ENCODE measurements around the gene LSM2. TPM values are rescaled to one million over a fixed set of nuclear protein-coding genes. Genes with fewer than 3 reads are reported as not detected.

LSM2 gene
- total RNA-seq, 6 donors from 2014 or later, result 5.0 to 44.9 (median 20.9) TPM

DNA sequence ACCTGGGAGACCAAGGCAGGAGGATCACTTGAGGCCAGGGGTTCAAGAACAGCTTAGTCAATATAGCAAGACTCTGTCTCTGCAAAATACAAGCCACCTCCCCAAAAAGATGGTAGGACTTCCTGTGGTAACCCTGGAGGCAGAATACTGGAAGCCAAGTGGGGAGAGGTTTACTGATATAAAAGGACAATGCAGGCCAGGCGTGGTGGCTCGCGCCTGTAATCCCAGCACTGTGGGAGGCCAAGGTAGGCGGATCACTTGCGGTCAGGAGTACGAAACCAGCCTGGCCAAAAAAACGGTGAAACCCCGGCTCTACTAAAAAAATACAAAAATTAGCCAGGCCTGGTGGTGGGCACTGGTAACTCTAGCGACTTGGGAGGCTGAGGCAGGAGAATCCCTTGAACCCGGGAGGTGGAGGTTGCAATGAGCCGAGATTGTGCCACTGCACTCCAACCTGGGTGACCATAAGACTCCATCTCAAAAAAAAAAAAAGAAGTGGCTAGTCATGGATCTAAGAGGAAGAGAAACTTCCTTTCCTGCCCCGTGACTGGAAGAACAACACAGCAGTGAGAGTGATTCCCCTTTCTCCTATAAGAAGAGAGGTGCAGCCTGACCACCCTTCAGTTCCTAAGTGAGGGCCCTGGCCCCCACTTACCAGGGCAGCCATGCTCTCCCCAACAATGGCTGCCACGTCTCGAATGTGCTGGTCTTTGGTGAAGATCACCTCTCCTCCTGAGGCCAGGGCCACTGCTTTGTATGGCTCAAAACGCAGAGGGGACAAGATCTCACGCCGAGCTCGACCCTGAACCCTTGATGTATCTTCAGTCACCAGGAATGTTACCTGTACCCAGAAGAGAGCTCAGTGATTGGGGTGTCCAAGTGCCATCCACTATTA lies 38.2 kb downstream of the LSM2 start:
- DNase-seq, result no peak
- peak overlapping the region in 1 of 4 donors; percentile 60 for H3K27ac ChIP-seq
- WGBS, 2 donors, result 79 to 83% methylated on average over 18 of the region's 18 CpGs
- no peaks in the 10 kb centered on the region for H3K9me3 ChIP-seq
- H3K27me3 ChIP-seq, result no peaks in the 10 kb centered on the region
- TF ChIP-seq POLR2AphosphoS5 (IDR thresholded peaks at IDR 0.05) (no peak), EP300 (IDR thresholded peaks at IDR 0.05) (no peak), POLR2A (IDR thresholded peaks at IDR 0.05) (no peak)
- TF ChIP-seq, protein P1, sequence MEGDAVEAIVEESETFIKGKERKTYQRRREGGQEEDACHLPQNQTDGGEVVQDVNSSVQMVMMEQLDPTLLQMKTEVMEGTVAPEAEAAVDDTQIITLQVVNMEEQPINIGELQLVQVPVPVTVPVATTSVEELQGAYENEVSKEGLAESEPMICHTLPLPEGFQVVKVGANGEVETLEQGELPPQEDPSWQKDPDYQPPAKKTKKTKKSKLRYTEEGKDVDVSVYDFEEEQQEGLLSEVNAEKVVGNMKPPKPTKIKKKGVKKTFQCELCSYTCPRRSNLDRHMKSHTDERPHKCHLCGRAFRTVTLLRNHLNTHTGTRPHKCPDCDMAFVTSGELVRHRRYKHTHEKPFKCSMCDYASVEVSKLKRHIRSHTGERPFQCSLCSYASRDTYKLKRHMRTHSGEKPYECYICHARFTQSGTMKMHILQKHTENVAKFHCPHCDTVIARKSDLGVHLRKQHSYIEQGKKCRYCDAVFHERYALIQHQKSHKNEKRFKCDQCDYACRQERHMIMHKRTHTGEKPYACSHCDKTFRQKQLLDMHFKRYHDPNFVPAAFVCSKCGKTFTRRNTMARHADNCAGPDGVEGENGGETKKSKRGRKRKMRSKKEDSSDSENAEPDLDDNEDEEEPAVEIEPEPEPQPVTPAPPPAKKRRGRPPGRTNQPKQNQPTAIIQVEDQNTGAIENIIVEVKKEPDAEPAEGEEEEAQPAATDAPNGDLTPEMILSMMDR (IDR thresholded peaks at IDR 0.05), result no peak
- H3K4me3 ChIP-seq, result no peak overlapping the region
- H3K4me1 ChIP-seq, result peaks cover 2 to 6% (median 4%) of the 10 kb centered on the region in 4 donors
- no peaks in the 10 kb centered on the region for H3K36me3 ChIP-seq
- ATAC-seq (ENCODE audit: low FRiP score in 2 of 2), result peak in 1 of 2 donors; percentile 50

DNA sequence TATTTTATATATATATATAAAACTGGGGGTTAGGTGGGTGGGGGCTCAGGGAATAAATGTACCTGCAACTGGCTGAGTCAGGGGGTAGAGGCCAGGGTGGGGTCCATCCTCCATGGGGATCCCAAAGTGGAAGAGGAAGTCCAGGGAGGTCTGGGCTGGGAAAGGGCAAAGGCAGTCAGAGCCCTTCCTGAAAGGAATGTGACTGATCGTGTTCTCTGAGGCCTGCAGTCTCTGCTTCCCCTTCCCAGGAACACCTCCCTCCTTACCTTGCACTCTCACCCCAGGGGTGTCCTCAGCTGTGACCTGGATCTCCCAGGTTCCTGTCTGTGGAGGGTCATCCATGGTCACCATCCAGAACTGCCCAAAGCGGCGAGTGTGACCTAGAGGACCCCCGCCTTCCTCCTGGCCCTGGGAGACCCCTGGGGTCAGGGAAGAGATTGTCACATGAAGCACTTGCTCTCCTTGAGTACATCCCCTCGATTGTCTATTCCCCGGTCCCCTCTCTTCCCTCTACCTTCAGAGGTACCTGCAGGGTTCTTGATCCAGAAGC lies 39.6 kb downstream of the LSM2 start:
- no peak for ATAC-seq (ENCODE audit: low FRiP score in 2 of 2)
- WGBS, 2 donors, result 81 to 83% methylated on average over 6 of the region's 6 CpGs
- Histone ChIP-seq H3K9me3 (no peaks in the 10 kb centered on the region), H3K4me1 (peaks cover 0 to 9% (median 7%) of the 10 kb centered on the region in 4 donors), H3K4me3 (no peak overlapping the region), H3K27ac (no peak overlapping the region), H3K36me3 (no peaks in the 10 kb centered on the region), H3K27me3 (no peaks in the 10 kb centered on the region)
- TF ChIP-seq POLR2AphosphoS5 (IDR thresholded peaks at IDR 0.05), result no peak
- TF ChIP-seq, protein P1 (IDR thresholded peaks at IDR 0.05), result no peak
- no peak for TF ChIP-seq EP300 (IDR thresholded peaks at IDR 0.05)
- DNase-seq, result no peak

DNA sequence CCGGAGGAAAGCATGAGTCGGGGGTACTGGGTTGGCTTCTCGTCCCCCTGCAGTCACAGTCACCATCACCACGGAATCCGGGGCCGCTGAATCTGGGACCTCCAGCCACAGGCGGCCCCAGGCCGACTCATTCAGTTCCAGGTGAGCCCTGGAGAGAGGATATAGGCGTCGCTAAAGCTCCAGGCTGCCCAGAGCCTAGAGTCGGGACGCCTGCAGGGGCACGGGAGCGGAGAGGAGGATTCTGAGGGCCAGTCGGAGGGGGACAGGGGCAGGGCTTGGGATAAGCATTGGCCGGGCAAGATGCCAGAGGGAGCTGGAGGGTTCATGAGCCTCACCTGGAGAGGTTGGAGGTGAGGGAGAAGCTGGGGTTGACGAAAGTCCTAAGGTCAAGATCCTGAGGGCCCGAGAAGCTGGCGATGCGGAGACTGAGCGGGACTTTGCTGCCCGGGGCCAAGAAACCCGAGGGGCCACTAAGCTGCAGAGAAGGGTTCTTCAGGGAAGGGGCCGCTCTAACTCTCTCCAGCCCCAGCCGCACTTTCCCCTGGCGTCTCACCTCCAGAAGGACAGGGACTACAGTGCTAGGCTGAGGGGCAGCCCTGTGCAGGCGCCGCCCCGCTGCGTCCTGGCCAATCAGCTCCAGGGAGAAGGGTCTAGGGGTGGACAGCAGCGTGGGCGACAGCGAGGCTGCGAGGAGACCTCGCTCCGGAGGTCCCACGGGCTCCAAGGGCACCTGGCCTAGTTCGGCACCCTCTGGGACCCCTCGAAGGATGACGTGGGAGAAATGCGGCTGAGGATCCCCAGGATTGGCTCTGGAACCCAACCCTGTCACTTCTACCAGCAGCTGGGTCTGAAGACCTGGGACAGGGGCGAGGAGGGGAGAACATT lies 40.6 kb downstream of the LSM2 start:
- DNase-seq (peak in 1 of 2 donors; percentile 84), ATAC-seq (ENCODE audit: low FRiP score in 2 of 2) (peak in 1 of 2 donors; percentile 58)
- Histone ChIP-seq H3K4me3 (peak overlapping the region in 2 of 4 donors; percentile 9 to 18), H3K9me3 (no peaks in the 10 kb centered on the region), H3K4me1 (peaks cover 0 to 9% (median 7%) of the 10 kb centered on the region in 4 donors), H3K27ac (no peak overlapping the region), H3K36me3 (no peaks in the 10 kb centered on the region), H3K27me3 (no peaks in the 10 kb centered on the region)
- TF ChIP-seq, protein P1 (IDR thresholded peaks at IDR 0.05), result no peak
- TF ChIP-seq EP300 (IDR thresholded peaks at IDR 0.05), result no peak
- no peak for TF ChIP-seq POLR2A (IDR thresholded peaks at IDR 0.05)
- TF ChIP-seq POLR2AphosphoS5 (IDR thresholded peaks at IDR 0.05), result no peak
- 56 to 69% methylated on average over 35 to 42 of the region's 42 CpGs for WGBS, 2 donors

DNA sequence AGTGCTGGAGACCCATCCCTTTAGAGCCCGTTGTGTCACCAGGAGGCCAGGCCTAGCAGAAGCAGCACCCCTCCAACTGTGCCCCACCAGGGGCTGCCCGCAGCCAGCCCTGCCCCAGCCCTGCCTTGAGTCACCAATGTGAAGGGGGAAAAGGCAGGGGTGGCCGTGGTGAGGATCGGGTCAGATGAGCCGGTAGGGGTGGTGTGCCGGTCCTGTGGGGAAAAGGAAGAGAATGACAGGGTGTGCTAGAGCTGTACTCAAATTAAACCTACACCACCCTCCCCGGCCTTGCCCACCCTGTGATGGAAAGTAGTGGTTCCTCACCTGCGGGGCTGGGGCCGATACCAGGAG lies 41.2 kb downstream of the LSM2 start:
- peak in 1 of 2 donors; percentile 63 for DNase-seq
- no peaks in the 10 kb centered on the region for H3K27me3 ChIP-seq
- TF ChIP-seq POLR2AphosphoS5 (IDR thresholded peaks at IDR 0.05), result no peak
- TF ChIP-seq, protein P1 (IDR thresholded peaks at IDR 0.05), result no peak
- TF ChIP-seq EP300 (IDR thresholded peaks at IDR 0.05), result no peak
- TF ChIP-seq POLR2A (IDR thresholded peaks at IDR 0.05), result no peak
- no peaks in the 10 kb centered on the region for H3K9me3 ChIP-seq
- WGBS, 2 donors, result 73 to 83% methylated on average over 9 of the region's 9 CpGs
- H3K27ac ChIP-seq, result no peak overlapping the region
- H3K4me1 ChIP-seq, result peaks cover 0 to 9% (median 7%) of the 10 kb centered on the region in 4 donors
- H3K36me3 ChIP-seq, result no peaks in the 10 kb centered on the region
- no peak overlapping the region for H3K4me3 ChIP-seq
- no peak for ATAC-seq (ENCODE audit: low FRiP score in 2 of 2)

Measured in upper lobe of left lung (tissue), 6 donors.